Neural cell (in vitro differentiated cells): ENCODE results near the gene PLXDC2.

Experiments
- EP300 ChIP-seq: fragments of 450-650 bp; conservative IDR thresholded peaks from 2 replicates; pipeline ENCODE4 v1.6.1; 2014; ENCODE audit warnings: antibody characterized with exemption, mild to moderate bottlenecking, moderate library complexity; ENCODE audit not compliant: poor library complexity, severe bottlenecking
- EZH2 ChIP-seq: fragments of 200-600, 300-800 bp; shearing (Covaris generic), sonication (generic); IDR thresholded peaks from 2 replicates; pipeline ENCODE4 v1.6.1; 2014; ENCODE audit warnings: antibody characterized with exemption, low read length, borderline replicate concordance, mild to moderate bottlenecking; ENCODE audit not compliant: insufficient read depth, poor library complexity, severe bottlenecking
- MXI1 ChIP-seq: fragments of 450-650 bp; conservative IDR thresholded peaks from 2 replicates; pipeline ENCODE4 v1.6.1; 2014; ENCODE audit warnings: antibody characterized with exemption, mild to moderate bottlenecking; ENCODE audit not compliant: poor library complexity, severe bottlenecking
- RAD21 ChIP-seq: fragments of 450-650 bp; conservative IDR thresholded peaks from 2 replicates; pipeline ENCODE4 v1.6.1; 2014; ENCODE audit warnings: antibody characterized with exemption, mild to moderate bottlenecking, moderate library complexity
- REST ChIP-seq: IDR thresholded peaks from 2 replicates; pipeline ENCODE4 v1.6.1; 2012; ENCODE audit warnings: borderline replicate concordance
- TAF1 ChIP-seq: IDR thresholded peaks from 2 replicates; pipeline ENCODE4 v1.6.1; 2012; ENCODE audit warnings: low read depth
- TF ChIP-seq, protein P1 (sequence below): fragments of 450-650 bp; IDR thresholded peaks from 2 replicates; pipeline ENCODE4 v1.5.1; 2014; ENCODE audit warnings: antibody characterized with exemption, mild to moderate bottlenecking, moderate library complexity; ENCODE audit not compliant: poor library complexity, severe bottlenecking

- TF ChIP-seq, protein P1, sequence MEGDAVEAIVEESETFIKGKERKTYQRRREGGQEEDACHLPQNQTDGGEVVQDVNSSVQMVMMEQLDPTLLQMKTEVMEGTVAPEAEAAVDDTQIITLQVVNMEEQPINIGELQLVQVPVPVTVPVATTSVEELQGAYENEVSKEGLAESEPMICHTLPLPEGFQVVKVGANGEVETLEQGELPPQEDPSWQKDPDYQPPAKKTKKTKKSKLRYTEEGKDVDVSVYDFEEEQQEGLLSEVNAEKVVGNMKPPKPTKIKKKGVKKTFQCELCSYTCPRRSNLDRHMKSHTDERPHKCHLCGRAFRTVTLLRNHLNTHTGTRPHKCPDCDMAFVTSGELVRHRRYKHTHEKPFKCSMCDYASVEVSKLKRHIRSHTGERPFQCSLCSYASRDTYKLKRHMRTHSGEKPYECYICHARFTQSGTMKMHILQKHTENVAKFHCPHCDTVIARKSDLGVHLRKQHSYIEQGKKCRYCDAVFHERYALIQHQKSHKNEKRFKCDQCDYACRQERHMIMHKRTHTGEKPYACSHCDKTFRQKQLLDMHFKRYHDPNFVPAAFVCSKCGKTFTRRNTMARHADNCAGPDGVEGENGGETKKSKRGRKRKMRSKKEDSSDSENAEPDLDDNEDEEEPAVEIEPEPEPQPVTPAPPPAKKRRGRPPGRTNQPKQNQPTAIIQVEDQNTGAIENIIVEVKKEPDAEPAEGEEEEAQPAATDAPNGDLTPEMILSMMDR, result no peak
- TF ChIP-seq EP300 (no peak), REST (no peak), EZH2 (no peak), MXI1 (no peak), TAF1 (no peak), RAD21 (no peak)
Observed at GRCh38 chr10:19919671-19920070, 103.4 kb downstream of the PLXDC2 start.
